Caco-2 (cell line): ENCODE measurements around the gene NINJ2. TPM values are rescaled to one million over a fixed set of nuclear protein-coding genes. Genes with fewer than 3 reads are reported as not detected.

Experiments
- BruUV-seq: library from RNA; stranded (reverse); fragments of 400-500 nt; replicated peaks from 2 replicates; lab custom pipeline; 2021; lab: Mats Ljungman, UMichigan
- CTCF ChIA-PET: fragments of 300-600 bp; sonication (Branson Sonifier 250); formaldehyde crosslinking; loops from one replicate; lab custom pipeline; 2022; ENCODE audit warnings: antibody characterized with exemption; lab: Charles Lee
- POLR2A ChIA-PET: fragments of 300-600 bp; sonication (Branson Sonifier 250); formaldehyde crosslinking; loops from one replicate; lab custom pipeline; 2022; ENCODE audit warnings: antibody characterized with exemption; lab: Charles Lee
- DNase-seq, 2 experiments: peaks; one replicate each; pipeline versions ENCODE4 v3.0.0 to v3.0.0-alpha.2; 2020 to 2022
- H3K27me3 ChIP-seq: replicated peaks from 2 replicates; pipeline ENCODE4 v1.6.0; 2011; ENCODE audit warnings: low read length; ENCODE audit not compliant: control insufficient read depth, insufficient read depth
- H3K36me3 ChIP-seq: 2 replicates; pipeline ENCODE4 v1.5.1; 2011; ENCODE audit warnings: low read length; ENCODE audit not compliant: control insufficient read depth, insufficient read depth
- H3K4me1 ChIP-seq: fragments of 250-450 bp; sonication (Bioruptor Pico); 2 replicates; pipeline ENCODE4 v1.5.1; 2020; ENCODE audit warnings: mild to moderate bottlenecking
- H3K4me3 ChIP-seq: 2 replicates; pipeline ENCODE4 v1.5.1; 2011; ENCODE audit warnings: low read depth, mild to moderate bottlenecking, control low read depth, low read length
- H3K9me3 ChIP-seq: fragments of 250-450 bp; sonication (Bioruptor Pico); 2 replicates; pipeline ENCODE4 v1.5.1; 2020; ENCODE audit warnings: mild to moderate bottlenecking, moderate library complexity
- H3K27ac Mint-ChIP-seq: one replicate; pipeline ENCODE4 v1.8.0; 2022; ENCODE audit warnings: mixed read lengths; ENCODE audit not compliant: unreplicated experiment
- H3K27me3 Mint-ChIP-seq: one replicate; pipeline ENCODE4 v1.8.0; 2022; ENCODE audit warnings: mixed read lengths; ENCODE audit not compliant: insufficient read depth, unreplicated experiment
- H3K36me3 Mint-ChIP-seq: one replicate; pipeline ENCODE4 v1.8.0; 2022; ENCODE audit warnings: mild to moderate bottlenecking, mixed read lengths; ENCODE audit not compliant: insufficient read depth, unreplicated experiment
- H3K4me1 Mint-ChIP-seq: one replicate; pipeline ENCODE4 v1.8.0; 2022; ENCODE audit warnings: low read depth, mixed read lengths; ENCODE audit not compliant: unreplicated experiment
- H3K4me3 Mint-ChIP-seq: one replicate; pipeline ENCODE4 v1.8.0; 2022; ENCODE audit warnings: mild to moderate bottlenecking, moderate library complexity, mixed read lengths; ENCODE audit not compliant: unreplicated experiment
- H3K9me3 Mint-ChIP-seq: one replicate; pipeline ENCODE4 v1.8.0; 2022; ENCODE audit warnings: mixed read lengths; ENCODE audit not compliant: unreplicated experiment
- CTCF ChIP-seq, 2 experiments: fragments of 200-600 bp in 1 of 2; IDR thresholded peaks; 1 replicate in 1 of 2; 2 replicates in 1 of 2; pipeline versions ENCODE4 v1.5.1 to v1.8.0; 2011 to 2022; ENCODE audit warnings: antibody characterized with exemption in 1 of 2, control low read depth in 1 of 2, inconsistent platforms in 1 of 2, low read depth in 1 of 2, low read length in 1 of 2, mild to moderate bottlenecking in 1 of 2, moderate library complexity in 1 of 2; ENCODE audit not compliant: insufficient read depth in 1 of 2, severe bottlenecking in 1 of 2, unreplicated experiment in 1 of 2
- intact Hi-C: fragments of 100-400 bp; cut with micrococcal nuclease; formaldehyde crosslinking; loops from one replicate; pipeline ENCODE4 v1.10.0; 2022; ENCODE audit not compliant: unreplicated experiment
- total RNA-seq: library from RNA; stranded (reverse); gene quantifications from 2 replicates; pipeline ENCODE4 v1.2.3, GENCODE V29; 2022

Gene NINJ2
- total RNA-seq, 1 experiment from 2014 or later = 7.0 TPM

DNA sequence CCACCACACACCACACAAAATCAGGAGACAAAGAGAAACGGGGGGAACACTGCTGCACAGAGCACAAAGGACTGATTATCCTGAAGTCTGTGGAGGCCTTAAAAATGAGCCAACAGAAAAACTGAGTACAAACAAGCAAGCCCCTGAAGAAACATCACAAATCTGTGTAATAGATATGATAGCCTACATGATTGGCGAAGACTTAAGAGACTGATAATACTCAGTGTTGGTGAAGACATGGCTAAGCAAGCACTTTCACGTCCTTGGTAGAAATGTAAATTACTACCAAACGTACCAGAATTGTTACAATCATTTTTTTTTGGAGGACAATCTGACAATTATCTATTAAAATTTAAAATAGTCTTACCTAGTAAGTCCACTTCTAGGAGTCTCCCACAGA, 74.6 kb downstream of the NINJ2 start:
- no peak overlapping the region for H3K4me3 Mint-ChIP-seq
- Histone ChIP-seq H3K4me3 (no peak overlapping the region), H3K27me3 (no peaks in the 10 kb centered on the region), H3K36me3 (no peaks in the 10 kb centered on the region), H3K9me3 (peaks cover 5% of the 10 kb centered on the region), H3K4me1 (peaks cover 20% of the 10 kb centered on the region)
- intact Hi-C loops = no loop called here
- no peaks in the 10 kb centered on the region for H3K36me3 Mint-ChIP-seq
- H3K27me3 Mint-ChIP-seq = no peaks in the 10 kb centered on the region
- CTCF ChIA-PET = no interaction called here
- no peaks in the 10 kb centered on the region for H3K9me3 Mint-ChIP-seq
- no peak overlapping the region for H3K27ac Mint-ChIP-seq
- POLR2A ChIA-PET = no interaction called here
- BruUV-seq = no TSS peak
- DNase-seq = no peak
- TF ChIP-seq CTCF (IDR thresholded peaks at IDR 0.05; ENCODE audit: insufficient read depth in 1 of 2, low read depth in 1 of 2, low read length in 1 of 2, severe bottlenecking in 1 of 2, unreplicated experiment in 1 of 2) = no peak
- peaks cover 14% of the 10 kb centered on the region for H3K4me1 Mint-ChIP-seq

DNA sequence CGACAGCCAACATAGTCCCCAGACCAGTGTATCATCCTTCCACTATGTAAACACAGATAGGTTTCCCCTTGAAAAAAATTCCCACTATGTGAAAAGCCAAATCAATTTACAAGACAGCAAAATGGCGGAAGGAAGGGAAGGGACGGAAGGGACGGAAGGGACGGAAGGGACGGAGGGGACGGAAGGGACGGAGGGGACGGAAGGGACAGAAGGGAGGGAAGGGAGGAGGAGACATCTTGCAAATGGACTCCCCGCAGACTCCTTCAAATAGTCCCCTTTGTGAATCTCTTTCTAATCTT, 75.3 kb downstream of the NINJ2 start:
- ChIA-PET POLR2A (no interaction called here), CTCF (interaction anchor here (1.5 kb wide), 1 partner anchor 12 kb away, joined by 5 read pairs; no protein-coding TSS in a partner anchor)

DNA sequence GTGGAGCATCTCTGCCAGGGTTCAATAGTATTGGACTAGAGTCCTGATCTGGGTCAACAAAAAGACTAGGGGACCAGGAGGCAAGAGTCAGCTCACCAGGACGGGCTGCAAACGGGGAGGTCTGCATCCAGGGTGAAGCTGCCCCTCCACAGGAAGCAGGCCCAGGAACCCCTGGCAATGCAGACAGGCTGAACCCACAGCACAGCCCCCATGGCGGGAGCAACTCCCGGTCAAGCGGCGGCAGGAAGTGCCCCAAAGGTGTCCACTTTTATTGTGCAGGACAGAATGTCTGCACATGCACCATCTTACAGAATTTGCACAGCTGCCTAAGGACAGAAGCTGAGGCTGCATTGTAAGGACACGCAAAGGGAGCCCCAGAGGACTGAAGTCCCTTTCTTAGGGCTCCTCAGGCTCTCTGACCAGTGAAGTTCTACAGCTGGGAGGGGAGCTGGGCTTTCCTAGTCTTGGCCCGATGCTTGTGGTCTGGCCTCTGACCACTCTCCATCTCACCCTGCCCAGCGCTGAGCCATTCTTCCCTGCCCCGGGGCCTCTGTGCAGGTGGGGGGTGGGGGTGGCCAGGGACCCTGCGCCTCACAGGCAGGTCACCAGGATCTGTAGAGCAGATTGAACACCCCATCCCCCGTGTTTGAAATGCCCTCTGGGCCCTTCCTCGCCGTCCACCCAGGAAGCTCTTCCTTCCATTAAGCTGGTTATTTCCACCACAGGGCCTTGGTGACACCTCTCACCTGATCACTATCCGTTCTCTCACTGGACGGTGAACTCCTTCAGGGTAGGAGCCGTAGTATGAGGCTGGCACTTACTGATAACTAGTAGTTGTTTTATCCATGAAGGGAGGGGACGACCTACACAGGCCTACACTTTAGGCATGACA, 75.9 kb downstream of the NINJ2 start:
- ChIA-PET POLR2A (no interaction called here), CTCF (interaction anchor here (1.5 kb wide), 1 partner anchor 11 kb away, joined by 5 read pairs; no protein-coding TSS in a partner anchor)
- Mint-ChIP-seq H3K27me3 (no peaks in the 10 kb centered on the region), H3K4me3 (no peak overlapping the region), H3K4me1 (peaks cover 21% of the 10 kb centered on the region), H3K9me3 (no peaks in the 10 kb centered on the region), H3K36me3 (no peaks in the 10 kb centered on the region), H3K27ac (peak overlapping the region; percentile 33)
- H3K27me3 ChIP-seq = no peaks in the 10 kb centered on the region
- BruUV-seq = no TSS peak
- H3K36me3 ChIP-seq = no peaks in the 10 kb centered on the region
- intact Hi-C loops = no loop called here
- DNase-seq = peak in 1 of 2 experiments; percentile 31
- no peak for TF ChIP-seq CTCF (IDR thresholded peaks at IDR 0.05; ENCODE audit: insufficient read depth in 1 of 2, low read depth in 1 of 2, low read length in 1 of 2, severe bottlenecking in 1 of 2, unreplicated experiment in 1 of 2)
- no peak overlapping the region for H3K4me3 ChIP-seq
- peaks cover 5% of the 10 kb centered on the region for H3K9me3 ChIP-seq
- H3K4me1 ChIP-seq = peaks cover 25% of the 10 kb centered on the region

More for the DNA sequence above, 75.3 kb downstream of the NINJ2 start:
- no peak for TF ChIP-seq CTCF (IDR thresholded peaks at IDR 0.05; ENCODE audit: insufficient read depth in 1 of 2, low read depth in 1 of 2, low read length in 1 of 2, severe bottlenecking in 1 of 2, unreplicated experiment in 1 of 2)
- Mint-ChIP-seq H3K27ac (peak overlapping the region; percentile 33), H3K4me3 (no peak overlapping the region), H3K27me3 (no peaks in the 10 kb centered on the region), H3K4me1 (peaks cover 21% of the 10 kb centered on the region), H3K9me3 (no peaks in the 10 kb centered on the region), H3K36me3 (no peaks in the 10 kb centered on the region)
- Histone ChIP-seq H3K9me3 (peaks cover 5% of the 10 kb centered on the region), H3K27me3 (no peaks in the 10 kb centered on the region), H3K36me3 (no peaks in the 10 kb centered on the region), H3K4me3 (no peak overlapping the region), H3K4me1 (peaks cover 25% of the 10 kb centered on the region)
- intact Hi-C loops = no loop called here
- DNase-seq = peak in 1 of 2 experiments; percentile 10
- BruUV-seq = no TSS peak
